ENCODE measurements around the gene QPCT.
"Not testable (repeated sequence)": the region's sequence is repeated elsewhere in the genome, so short reads cannot be mapped to it uniquely, and the experiment has no call there.

QPCT gene

DNA sequence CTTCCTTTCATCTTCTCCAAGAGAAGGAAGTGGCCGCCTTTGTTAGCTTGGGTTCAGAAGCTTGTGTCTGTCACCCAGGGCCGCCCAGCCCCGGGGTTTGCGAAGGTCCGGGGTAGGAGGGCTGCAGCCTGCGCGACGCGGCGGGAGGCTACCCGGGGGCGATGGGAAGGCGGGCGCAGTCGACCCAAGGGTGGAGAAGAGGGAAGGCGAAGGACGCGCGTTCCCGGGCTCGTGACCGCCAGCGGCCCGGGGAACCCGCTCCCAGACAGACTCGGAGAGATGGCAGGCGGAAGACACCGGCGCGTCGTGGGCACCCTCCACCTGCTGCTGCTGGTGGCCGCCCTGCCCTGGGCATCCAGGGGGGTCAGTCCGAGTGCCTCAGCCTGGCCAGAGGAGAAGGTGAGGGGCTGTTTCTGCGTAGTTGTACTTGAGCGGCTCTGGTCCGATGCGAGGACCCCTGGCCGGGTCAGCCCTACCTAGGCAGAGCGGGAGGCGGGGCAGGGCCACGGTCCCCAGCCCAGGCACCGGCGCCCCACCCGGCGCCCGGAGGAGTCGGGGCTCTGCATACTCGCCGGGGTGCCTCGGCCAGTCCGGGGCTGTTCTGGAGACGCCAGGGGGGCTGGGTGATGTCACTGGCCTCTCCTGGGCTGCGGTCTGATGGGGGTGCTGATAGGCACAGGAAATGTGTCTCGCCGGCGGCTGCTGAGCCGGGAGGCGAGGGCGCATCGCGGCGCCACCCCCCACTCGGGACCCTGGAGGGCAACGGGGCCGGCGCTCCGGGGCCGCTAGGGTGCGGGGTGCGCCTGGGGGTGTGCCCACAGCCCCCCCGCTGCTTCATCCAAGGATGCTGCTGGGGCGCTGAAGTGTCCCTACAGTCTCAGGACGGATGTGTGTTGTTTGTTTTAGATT is at the start of gene QPCT:
Gene QPCT, plus strand, starts transcription at position 178 of the 909 bp plus-strand sequence. Its CDS starts 102 bp downstream, at position 280.
- peak; percentile 87 for DNase-seq

DNA sequence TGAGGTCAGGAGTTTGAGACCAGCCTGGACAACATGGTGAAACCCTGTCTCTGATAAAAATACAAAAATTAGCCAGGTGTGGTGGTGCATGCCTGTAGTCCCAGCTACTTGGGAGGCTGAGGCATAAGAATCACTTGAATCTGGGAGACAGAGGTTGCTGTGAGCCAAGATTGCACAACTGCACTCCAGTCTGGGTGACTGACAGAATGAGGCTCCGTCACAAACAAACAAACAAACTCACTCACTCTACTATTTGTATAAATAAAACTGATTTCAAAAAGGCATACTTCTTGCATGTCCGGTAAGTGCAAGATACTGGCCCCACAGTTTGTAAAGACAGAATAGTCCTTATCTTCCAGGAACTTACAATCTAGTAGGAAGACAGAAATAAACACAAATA is 49.6 kb upstream of the QPCT start:
- DNase-seq: not testable (repeated sequence)

- no peak for DNase-seq
Measured at GRCh38 chr2:37295469-37296073, 48.9 kb upstream of the QPCT start.

DNA sequence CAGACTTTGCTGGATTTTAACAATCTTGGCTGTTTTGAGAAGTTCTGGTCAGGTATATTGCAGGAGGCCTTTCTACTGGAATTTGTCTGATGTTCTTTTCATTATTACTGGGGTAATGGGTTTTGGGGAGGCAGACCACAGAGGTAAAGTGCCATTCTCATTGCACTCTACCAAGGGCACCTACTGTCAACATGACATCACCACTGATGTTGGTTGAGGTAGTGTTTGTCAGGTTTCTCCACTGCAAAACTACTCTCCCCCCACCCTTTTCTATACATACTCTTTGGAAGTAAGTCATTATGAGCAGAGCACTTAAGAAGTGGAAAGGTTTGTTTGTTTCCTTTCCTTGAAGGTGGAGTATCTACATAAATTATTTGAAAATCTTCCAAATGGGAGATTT is 46.8 kb upstream of the QPCT start:
- DNase-seq: peak; percentile 15

DNA sequence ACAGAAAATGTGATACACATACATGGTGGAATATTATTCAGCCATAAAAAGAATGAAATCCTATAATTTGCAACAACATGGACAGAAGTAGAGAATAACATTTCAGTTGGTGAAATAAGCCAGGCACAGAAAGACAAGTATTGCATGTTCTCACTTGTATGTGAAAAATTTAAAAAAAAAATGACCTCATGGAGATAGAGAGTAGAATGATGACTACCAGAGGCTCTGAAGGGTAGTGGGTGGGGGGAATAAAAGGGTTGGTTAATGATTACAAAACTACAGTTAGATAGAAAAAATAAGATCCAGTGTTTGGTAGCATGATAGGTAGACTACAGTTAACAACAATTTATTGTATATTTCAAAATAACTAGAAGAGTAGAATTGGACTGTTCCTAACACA is 44.3 kb upstream of the QPCT start:
- no peak for DNase-seq

GRCh38 chr2:37300578-37300977 is 43.9 kb upstream of the QPCT start:
- no peak for DNase-seq

- DNase-seq: peak; percentile 34
Measured at GRCh38 chr2:37301408-37301807, 43.0 kb upstream of the QPCT start.

DNA sequence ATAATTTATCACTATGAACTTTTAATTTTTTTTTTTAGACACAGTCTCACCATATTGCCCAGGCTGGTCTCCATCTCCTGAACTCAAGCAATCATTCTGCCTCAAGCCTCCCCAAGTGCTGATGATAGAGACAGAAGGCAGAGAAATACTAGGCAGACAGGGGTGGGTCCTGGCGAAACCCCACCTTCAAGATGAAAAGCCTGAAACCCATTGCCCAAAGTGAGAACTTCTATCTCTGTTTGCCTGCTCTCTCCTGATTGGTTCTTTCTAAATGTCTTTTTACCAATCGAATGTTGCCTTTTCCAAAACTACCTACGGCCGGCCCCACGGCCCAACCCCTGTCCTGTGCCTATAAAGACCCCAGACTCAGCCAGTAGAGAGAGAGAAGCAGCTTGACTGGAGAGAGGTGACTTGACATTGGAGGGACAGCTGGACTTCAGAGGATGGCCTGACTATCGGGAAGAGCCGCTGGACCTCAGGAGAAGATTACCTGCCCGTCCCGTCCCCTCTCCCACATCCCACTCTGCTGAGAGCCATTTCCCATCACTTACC is 41.7 kb upstream of the QPCT start:
- DNase-seq: no peak

- DNase-seq: peak; percentile 88
Measured at GRCh38 chr2:37306024-37306423, 38.4 kb upstream of the QPCT start.

- no peak for DNase-seq
Measured at GRCh38 chr2:37307500-37307899, 36.9 kb upstream of the QPCT start.

DNA sequence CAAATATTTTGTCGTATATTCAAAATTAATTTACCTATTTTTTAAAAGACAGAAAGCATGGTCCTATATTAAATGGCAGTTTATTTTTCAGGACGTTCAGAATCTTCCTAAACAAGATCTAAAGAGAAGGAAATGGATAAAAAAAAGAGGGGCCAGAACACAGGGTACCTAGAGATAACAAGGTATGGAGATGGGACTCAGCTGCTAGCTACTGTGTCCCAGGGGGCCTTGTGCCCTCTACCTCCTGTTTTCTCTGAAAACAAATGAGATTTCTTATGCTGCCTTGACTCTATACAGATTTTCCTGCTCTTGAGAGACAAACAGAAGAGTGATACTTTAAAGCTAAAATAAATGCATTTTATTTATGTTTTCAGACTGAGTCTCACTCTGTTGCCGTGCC is 29.1 kb upstream of the QPCT start:
- no peak for DNase-seq

DNA sequence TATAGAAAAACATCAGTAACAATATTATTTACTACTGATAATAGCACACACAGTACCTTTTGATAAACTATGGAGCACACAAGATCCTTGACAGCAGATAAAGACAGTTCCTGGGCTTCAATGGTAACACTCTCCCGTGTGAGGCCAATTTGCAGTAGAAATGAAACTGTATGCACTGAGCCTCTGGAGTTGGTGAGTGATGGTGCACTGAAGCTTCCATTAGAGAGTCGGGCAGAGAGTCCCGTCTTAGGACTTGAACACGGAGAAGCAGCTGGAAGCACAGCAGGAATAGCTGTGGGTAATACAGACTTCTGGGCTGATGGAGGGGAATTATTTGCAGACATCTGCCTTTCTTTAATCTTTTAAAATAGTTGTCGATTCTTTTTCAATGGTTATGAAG is 28.2 kb upstream of the QPCT start:
- no peak for DNase-seq

GRCh38 chr2:37317746-37318145 is 26.7 kb upstream of the QPCT start:
- DNase-seq: no peak

DNA sequence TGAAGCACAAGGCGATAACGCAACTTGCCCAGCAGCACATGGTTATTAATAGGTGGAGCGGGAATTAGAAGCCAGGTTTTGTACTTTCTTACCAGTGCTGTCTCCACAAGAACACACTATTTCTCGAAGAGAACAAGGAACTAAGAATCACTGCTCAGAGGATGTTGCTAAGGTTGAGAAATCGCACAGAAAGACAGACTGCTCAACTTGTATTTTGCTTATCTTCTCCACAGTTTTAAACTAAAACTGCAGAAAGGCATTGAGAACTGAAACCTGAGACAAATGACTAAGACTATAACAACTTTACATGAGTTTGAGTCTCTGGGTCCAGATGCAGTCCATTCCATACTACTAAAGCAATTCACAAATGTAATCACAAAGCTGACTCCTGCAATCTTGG is 26.0 kb upstream of the QPCT start:
- DNase-seq: no peak

DNA sequence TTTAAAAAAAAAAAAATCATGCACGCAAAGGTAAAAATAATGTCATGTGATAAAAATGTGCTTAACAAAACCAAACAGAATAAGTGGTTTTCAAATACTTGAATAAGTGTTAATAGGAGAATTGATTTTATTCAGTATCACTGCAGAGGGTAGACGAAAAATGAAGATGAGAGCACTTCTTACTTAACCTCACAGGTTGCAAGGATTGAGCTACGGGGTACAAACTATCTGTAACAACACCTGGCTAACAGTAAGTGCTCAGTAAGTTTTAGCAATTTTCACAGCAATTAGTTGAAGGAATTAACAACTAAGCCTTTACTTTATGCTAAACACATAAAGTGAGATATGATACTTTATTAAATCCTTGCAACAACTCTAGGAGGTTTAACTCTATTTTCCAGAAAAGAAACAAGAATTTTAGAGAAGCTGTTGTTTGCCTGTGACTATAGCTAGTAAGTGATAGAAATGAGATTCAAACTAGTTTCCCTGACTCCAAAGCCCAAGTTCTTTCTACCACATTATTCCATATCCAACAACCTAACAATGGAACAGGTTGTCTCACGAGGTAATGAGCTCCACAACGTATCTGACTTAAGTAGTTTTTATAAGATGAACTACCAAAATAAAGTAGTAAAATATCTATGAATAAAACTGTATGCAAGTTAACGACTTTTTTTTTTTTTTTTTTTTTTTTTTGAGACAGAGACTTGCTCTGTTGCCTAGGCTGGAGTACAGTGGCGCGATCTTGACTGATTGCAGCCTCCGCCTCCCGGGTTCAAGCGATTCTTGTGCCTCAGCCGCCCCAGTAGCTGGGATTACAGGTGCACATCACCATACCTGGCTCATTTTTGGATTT is 24.4 kb upstream of the QPCT start:
- DNase-seq: no peak

- DNase-seq: peak; percentile 14
Measured at GRCh38 chr2:37321029-37321682, 23.3 kb upstream of the QPCT start.

DNA sequence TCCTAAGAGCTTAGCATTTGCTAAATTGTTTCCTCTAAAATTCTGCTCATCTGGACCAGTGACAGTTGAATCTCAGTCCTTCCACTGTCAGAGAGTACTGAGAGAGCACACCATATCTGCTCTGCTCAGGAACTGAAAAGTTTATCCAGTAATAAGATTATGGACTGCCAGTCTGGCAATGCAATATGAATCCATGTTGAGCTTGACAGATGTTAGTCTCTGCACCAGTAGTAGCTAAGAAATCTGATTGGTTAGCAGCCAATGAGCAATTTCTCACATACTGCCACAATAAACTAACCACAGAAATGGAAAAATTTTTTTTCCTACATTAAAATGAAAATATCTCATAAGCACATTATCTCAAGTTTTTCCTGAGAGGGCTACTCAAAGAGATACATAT is 22.1 kb upstream of the QPCT start:
- DNase-seq: peak; percentile 31

- DNase-seq: peak; percentile 29
Measured at GRCh38 chr2:37323176-37323780, 21.2 kb upstream of the QPCT start.

- DNase-seq: peak; percentile 77
Measured at GRCh38 chr2:37323781-37324535, 20.5 kb upstream of the QPCT start.

- DNase-seq: no peak
Measured at GRCh38 chr2:37324536-37324785, 20.0 kb upstream of the QPCT start.

GRCh38 chr2:37324786-37325624 is 19.4 kb upstream of the QPCT start, which contains the start of gene PRKD3:
PRKD3 (minus strand) TSS chr2:37324833; CDS start chr2:37316524, 8,309 bp downstream.
- DNase-seq: peak; percentile 83
